Small intestine (tissue), 7 donors: Measurements from ENCODE around the gene PDGFA. TPM values are rescaled to one million over a fixed set of nuclear protein-coding genes. Genes with fewer than 3 reads are reported as not detected.

Experiments used
- DNase-seq, 2 donors: peaks; one replicate each; pipeline versions ENCODE4 v3.0.0 to v3.0.0-alpha.2; 2013
- FAIRE-seq: peaks from 2 replicates; lab custom pipeline; 2012; peaks lifted over from hg19 to GRCh38; lab: Jason Lieb, UNC
- H3K27ac ChIP-seq, 3 donors: one replicate each; pipeline ENCODE4 v1.5.1; 2013; ENCODE audit warnings: low read length in 2 of 3, mild to moderate bottlenecking in 2 of 3, control low read depth in 1 of 3, inconsistent platforms in 1 of 3, low read depth in 1 of 3, moderate library complexity in 1 of 3
- H3K27me3 ChIP-seq, 3 donors: one replicate each; pipeline ENCODE4 v1.6.1; 2013; ENCODE audit warnings: low read length in 3 of 3, inconsistent platforms in 1 of 3; ENCODE audit not compliant: control insufficient read depth in 3 of 3, insufficient read depth in 3 of 3
- H3K36me3 ChIP-seq, 3 donors: one replicate each; pipeline ENCODE4 v1.6.1; 2013; ENCODE audit warnings: low read length in 3 of 3, inconsistent platforms in 1 of 3, low read depth in 1 of 3, mild to moderate bottlenecking in 1 of 3, moderate library complexity in 1 of 3; ENCODE audit not compliant: control insufficient read depth in 3 of 3, insufficient read depth in 2 of 3
- H3K4me1 ChIP-seq, 3 donors: one replicate each; pipeline ENCODE4 v1.6.1; 2013; ENCODE audit warnings: low read length in 2 of 3, inconsistent platforms in 1 of 3, low read depth in 1 of 3, mild to moderate bottlenecking in 1 of 3, moderate library complexity in 1 of 3; ENCODE audit not compliant: control insufficient read depth in 3 of 3, insufficient read depth in 2 of 3
- H3K4me3 ChIP-seq, 3 donors: one replicate each; pipeline ENCODE4 v1.5.1; 2013; ENCODE audit warnings: low read length in 3 of 3, control low read depth in 1 of 3, inconsistent platforms in 1 of 3, low read depth in 1 of 3, mild to moderate bottlenecking in 1 of 3, moderate library complexity in 1 of 3
- H3K9me3 ChIP-seq, 2 donors: one replicate each; pipeline ENCODE4 v1.6.1; 2013; ENCODE audit warnings: low read depth in 1 of 2, low read length in 1 of 2; ENCODE audit not compliant: control insufficient read depth in 2 of 2, insufficient read depth in 1 of 2
- WGBS, 3 donors: extraction: QIAGEN DNeasy Blood & Tissue Kit; methylation state at CpG; one replicate each; pipeline ENCODE4 v1.1.7; 2013; 5-methylcytosine and 5-hydroxymethylcytosine counted together
- polyA plus RNA-seq, 4 donors: library from polyadenylated mRNA; stranded (reverse) in 3 of 4; unstranded in 1 of 4; fragments of 200-250 nt in 3 of 4; fragments of 120-200 nt in 1 of 4; gene quantifications; one replicate each; pipeline versions ENCODE4 v1.2.1 to v1.2.3, GENCODE V29; 2013
- donor health status: healthy with polysubstance abuse.
- donor health status: control.
- donor health status: control.
- donor health status: Bipolar disorder and iron deficiency.
- donor health status: healthy.

Gene PDGFA
- polyA plus RNA-seq, 4 donors, result 17.4 to 107 (median 32.4) TPM

DNA sequence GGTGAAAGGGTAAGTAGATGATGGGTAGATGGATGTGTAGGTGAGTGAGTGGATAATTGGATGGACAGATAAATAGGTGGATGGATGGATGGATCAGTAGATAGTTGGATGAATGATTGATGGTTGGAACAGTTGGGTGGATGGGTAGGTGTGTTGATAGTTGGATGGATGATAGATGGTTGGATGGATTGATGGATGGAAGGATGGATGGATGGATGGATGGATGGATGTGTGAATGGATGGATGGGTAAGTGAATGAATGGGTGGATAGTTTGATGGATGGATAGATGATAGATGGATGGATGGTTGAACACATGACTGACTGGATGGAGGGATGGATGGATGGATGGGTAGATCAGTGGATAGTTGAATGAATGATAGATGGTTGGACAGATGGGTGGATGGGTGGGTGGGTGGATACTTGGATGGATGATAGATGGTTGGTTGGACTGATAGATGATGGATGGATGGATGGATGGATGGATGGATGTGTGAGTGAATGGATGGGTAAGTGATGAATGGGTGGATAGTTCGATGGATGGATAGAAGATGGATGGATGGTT is 37.0 kb downstream of the PDGFA start:
- peaks cover 0 to 50% (median 0%) of the 10 kb centered on the region in 3 donors for H3K4me1 ChIP-seq
- H3K27ac ChIP-seq, result no peak overlapping the region
- FAIRE-seq, result no peak
- WGBS, 3 donors, result 95 to 100% (median 95%) methylated on average over 1 of the region's 1 CpG
- no peak overlapping the region for H3K4me3 ChIP-seq
- no peak for DNase-seq
- no peaks in the 10 kb centered on the region for H3K9me3 ChIP-seq
- H3K36me3 ChIP-seq, result no peaks in the 10 kb centered on the region
- no peaks in the 10 kb centered on the region for H3K27me3 ChIP-seq

- DNase-seq, result no peak
- no peaks in the 10 kb centered on the region for H3K9me3 ChIP-seq
- H3K27me3 ChIP-seq, result no peaks in the 10 kb centered on the region
- no peaks in the 10 kb centered on the region for H3K36me3 ChIP-seq
- WGBS, 3 donors, result 68 to 82% (median 71%) methylated on average over 9 to 15 of the region's 15 CpGs
- no peak overlapping the region for H3K4me3 ChIP-seq
- FAIRE-seq, result no peak
- peaks cover 0 to 47% (median 0%) of the 10 kb centered on the region in 3 donors for H3K4me1 ChIP-seq
- H3K27ac ChIP-seq, result no peak overlapping the region
Measured at GRCh38 chr7:481219-481930, 38.3 kb downstream of the PDGFA start.

GRCh38 chr7:480531-481218 is 39.0 kb downstream of the PDGFA start:
- Histone ChIP-seq H3K4me3 (no peak overlapping the region), H3K9me3 (no peaks in the 10 kb centered on the region), H3K4me1 (peaks cover 0 to 40% (median 0%) of the 10 kb centered on the region in 3 donors), H3K36me3 (no peaks in the 10 kb centered on the region), H3K27ac (no peak overlapping the region), H3K27me3 (no peaks in the 10 kb centered on the region)
- DNase-seq, result no peak
- no peak for FAIRE-seq
- 28 to 57% (median 47%) methylated on average over 13 to 14 of the region's 14 CpGs for WGBS, 3 donors

DNA sequence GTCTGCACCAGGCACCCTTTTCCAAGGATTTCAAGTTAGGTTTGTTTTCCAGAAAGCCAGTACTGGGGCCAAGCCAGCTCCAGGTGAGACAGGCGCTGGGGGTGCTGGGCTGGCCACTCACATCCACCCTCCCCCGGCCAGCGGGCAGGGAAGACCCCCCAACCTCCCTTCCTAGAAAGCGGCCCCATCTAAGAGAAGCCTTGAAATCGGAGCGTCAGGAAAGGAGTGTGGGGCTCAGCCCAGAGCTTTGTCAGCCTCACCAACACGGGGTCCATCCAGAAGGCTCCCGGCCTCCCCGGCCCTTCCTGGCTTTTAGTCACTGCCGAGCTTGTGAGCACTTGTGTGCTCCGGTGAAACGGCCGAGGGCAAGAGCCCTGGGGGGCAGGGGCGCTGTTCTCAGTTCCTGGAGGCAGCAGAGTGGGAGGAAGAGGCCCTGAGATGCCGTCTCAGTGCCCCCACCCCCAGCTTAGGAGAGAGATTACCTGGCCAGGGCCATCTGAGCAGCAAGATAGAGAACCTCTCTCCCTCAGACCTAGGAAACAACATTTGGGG is 39.6 kb downstream of the PDGFA start:
- no peak overlapping the region for H3K4me3 ChIP-seq
- DNase-seq (no peak), FAIRE-seq (no peak)
- H3K27me3 ChIP-seq, result no peaks in the 10 kb centered on the region
- no peaks in the 10 kb centered on the region for H3K9me3 ChIP-seq
- H3K27ac ChIP-seq, result no peak overlapping the region
- 74 to 82% (median 76%) methylated on average over 15 of the region's 15 CpGs for WGBS, 3 donors
- H3K4me1 ChIP-seq, result peaks cover 0 to 33% (median 0%) of the 10 kb centered on the region in 3 donors
- no peaks in the 10 kb centered on the region for H3K36me3 ChIP-seq

DNA sequence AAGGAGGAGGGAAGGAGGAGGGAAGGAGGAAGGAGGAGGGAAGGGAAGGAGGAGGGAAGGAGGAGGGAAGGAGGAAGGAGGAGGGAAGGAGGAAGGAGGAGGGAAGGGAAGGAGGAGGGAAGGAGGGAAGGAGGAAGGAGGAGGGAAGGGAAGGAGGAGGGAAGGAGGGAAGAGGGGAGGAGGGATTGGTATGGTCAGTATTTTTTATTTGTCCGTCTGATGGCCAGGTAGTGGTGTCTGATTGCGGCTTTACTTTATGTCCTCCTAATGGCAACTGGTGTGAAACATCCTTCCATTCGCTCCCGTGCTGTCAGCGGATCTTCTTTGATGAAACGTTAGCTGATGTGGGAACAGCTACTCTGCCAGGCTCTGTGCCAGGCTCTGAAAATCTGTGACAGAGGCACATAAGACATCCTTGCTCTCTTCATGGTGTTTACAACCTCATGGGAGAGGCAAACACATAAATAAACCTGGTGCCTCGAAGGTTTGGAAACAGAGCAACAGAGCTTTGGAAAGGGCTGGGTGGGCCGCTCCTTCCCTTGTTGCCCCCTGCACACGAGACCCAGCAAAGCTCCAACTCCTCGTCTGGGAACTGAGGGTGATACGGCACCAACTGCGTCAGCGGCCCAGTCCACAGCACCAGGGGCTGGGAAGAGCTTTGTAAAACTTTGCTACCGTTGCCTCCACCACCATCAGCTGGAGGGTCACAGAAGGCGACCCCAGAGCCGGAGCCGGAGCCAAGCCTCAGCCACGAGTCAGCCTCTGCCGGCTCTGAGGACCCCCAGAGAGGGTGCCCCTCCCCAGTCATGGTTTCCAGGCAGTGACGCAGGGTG is 40.3 kb downstream of the PDGFA start:
- H3K36me3 ChIP-seq, result no peaks in the 10 kb centered on the region
- H3K27me3 ChIP-seq, result no peaks in the 10 kb centered on the region
- H3K27ac ChIP-seq, result no peak overlapping the region
- peaks cover 0 to 5% of the 10 kb centered on the region in 2 donors for H3K9me3 ChIP-seq
- DNase-seq (no peak), FAIRE-seq (no peak)
- H3K4me1 ChIP-seq, result peaks cover 0 to 27% (median 0%) of the 10 kb centered on the region in 3 donors
- no peak overlapping the region for H3K4me3 ChIP-seq
- 83% methylated on average over 18 to 20 of the region's 20 CpGs for WGBS, 3 donors

DNA sequence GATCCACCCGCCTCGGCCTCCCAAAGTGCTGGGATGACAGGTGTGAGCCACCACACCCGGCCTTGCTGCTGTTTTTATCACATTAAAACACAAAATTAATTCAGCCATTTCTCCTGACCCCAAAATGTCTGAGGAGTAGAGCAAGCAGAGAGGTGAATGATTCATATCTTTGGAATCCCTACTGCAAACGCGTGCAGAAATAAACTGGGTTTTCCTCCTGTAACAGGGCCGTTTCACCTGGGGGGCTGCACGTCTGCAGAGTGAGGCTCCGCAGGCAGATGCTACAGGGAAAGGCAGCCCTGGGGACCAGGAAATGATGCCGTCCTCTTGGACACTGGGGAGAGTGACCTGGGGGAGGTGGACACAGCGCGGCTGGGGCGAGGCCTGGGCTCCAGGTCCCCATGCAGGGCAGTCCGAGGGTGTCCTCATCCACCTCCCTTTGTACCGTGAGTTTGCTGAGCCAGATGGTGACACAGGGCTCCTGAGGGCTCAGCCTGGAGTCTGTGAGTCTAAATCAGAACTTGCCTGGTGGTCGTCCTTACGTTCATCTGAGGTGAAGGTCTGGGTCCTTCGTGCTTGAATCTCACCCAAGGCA is 41.9 kb downstream of the PDGFA start:
- Histone ChIP-seq H3K27ac (no peak overlapping the region), H3K36me3 (no peaks in the 10 kb centered on the region), H3K27me3 (no peaks in the 10 kb centered on the region), H3K4me3 (no peak overlapping the region), H3K4me1 (peaks cover 0 to 18% (median 0%) of the 10 kb centered on the region in 3 donors), H3K9me3 (peaks cover 0 to 9% of the 10 kb centered on the region in 2 donors)
- no peak for DNase-seq
- FAIRE-seq, result no peak
- WGBS, 3 donors, result 69 to 76% (median 75%) methylated on average over 15 to 17 of the region's 17 CpGs

DNA sequence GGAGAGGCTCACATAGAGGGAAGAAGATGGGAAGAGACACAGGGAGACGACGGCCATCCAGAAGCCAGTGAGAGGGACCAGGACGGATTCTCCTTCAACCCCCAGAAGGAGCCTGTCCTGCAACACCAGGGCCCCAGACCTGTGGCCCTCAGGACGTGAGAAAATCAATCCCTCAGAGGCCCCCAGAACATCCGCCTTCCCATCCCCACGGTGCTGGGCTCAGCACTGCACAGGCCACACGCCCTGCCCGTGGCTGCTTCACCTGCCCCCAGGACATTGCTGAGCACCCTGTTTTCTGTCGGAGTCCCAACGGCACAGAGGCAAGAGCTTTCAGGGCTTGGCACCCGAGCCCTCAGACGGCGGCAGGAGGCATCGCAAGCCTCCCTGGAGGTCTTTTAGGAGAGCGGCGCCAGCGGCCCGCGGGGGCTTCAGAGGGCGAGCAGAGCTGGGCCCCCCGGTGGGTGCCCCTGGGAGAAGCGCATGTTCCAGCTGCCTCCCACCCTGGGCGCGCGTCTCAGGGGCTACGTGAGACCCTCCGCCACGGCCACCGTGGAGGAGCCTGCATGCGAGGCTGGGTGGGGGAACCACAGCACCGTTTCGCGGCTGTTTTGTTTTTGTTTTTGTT is 42.8 kb downstream of the PDGFA start:
- 86 to 91% (median 90%) methylated on average over 30 to 33 of the region's 33 CpGs for WGBS, 3 donors
- DNase-seq, result no peak
- Histone ChIP-seq H3K27me3 (no peaks in the 10 kb centered on the region), H3K36me3 (no peaks in the 10 kb centered on the region), H3K4me1 (peaks cover 0 to 24% (median 0%) of the 10 kb centered on the region in 3 donors), H3K4me3 (no peak overlapping the region), H3K27ac (no peak overlapping the region), H3K9me3 (peaks cover 0 to 14% of the 10 kb centered on the region in 2 donors)
- no peak for FAIRE-seq
